BE2C (cell line): ENCODE data around the gene MRGPRX2. TPM values are rescaled to one million over a fixed set of nuclear protein-coding genes. Genes with fewer than 3 reads are reported as not detected.

Source experiments
- DNase-seq: peaks from one replicate; pipeline ENCODE4 v3.0.0-alpha.2; 2020
- H3K27me3 ChIP-seq: fragments of 250-450 bp; sonication (Bioruptor Pico); 2 replicates; pipeline ENCODE4 v1.5.1; 2020; ENCODE audit warnings: mild to moderate bottlenecking
- H3K36me3 ChIP-seq: fragments of 250-450 bp; sonication (Bioruptor Pico); 2 replicates; pipeline ENCODE4 v1.5.1; 2020; ENCODE audit warnings: mild to moderate bottlenecking
- H3K4me1 ChIP-seq: fragments of 250-450 bp; sonication (Bioruptor Pico); 2 replicates; pipeline ENCODE4 v1.5.1; 2020
- H3K4me3 ChIP-seq: 2 replicates; pipeline ENCODE4 v1.5.1; 2011; ENCODE audit warnings: low read depth, low read length
- H3K9me3 ChIP-seq: fragments of 250-450 bp; sonication (Bioruptor Pico); 2 replicates; pipeline ENCODE4 v1.5.1; 2020
- polyA plus RNA-seq: library from polyadenylated mRNA; unstranded; fragments of >200 nt; gene quantifications from one replicate; pipeline ENCODE4 v1.2.1, GENCODE V29; 2012; ENCODE audit warnings: low read depth, missing spikeins; ENCODE audit not compliant: insufficient read length, insufficient read depth
- TF ChIP-seq, protein P1 (sequence below): IDR thresholded peaks from 2 replicates; pipeline ENCODE4 v1.5.1; 2012; ENCODE audit warnings: mild to moderate bottlenecking, low read depth, low read length

Gene MRGPRX2
- not detected for polyA plus RNA-seq

DNA sequence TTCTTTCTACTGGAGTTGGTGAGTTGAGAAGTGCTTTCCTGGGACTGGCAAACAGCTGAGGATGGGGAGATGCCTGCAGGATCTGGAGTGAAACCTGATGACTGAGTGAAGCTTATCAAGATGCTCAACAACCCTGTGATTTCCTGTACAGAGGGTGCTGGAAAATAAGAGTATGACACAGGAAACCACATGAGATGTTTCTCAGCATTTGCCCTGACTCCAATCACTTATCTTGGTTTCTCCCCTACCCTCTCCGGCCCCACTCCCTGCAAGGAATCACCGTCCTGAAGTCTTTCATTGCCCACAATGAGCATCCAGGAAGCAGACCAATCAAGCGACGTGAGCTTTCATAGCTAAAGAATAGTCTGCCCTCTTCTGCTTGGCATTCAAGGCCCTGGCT, at the start of gene MRGPRX2:
TSS of gene MRGPRX2 (minus strand) at position 89 of the 400 bp plus-strand sequence. CDS start 4,315 bp downstream, outside the sequence.
- TF ChIP-seq, protein P1, sequence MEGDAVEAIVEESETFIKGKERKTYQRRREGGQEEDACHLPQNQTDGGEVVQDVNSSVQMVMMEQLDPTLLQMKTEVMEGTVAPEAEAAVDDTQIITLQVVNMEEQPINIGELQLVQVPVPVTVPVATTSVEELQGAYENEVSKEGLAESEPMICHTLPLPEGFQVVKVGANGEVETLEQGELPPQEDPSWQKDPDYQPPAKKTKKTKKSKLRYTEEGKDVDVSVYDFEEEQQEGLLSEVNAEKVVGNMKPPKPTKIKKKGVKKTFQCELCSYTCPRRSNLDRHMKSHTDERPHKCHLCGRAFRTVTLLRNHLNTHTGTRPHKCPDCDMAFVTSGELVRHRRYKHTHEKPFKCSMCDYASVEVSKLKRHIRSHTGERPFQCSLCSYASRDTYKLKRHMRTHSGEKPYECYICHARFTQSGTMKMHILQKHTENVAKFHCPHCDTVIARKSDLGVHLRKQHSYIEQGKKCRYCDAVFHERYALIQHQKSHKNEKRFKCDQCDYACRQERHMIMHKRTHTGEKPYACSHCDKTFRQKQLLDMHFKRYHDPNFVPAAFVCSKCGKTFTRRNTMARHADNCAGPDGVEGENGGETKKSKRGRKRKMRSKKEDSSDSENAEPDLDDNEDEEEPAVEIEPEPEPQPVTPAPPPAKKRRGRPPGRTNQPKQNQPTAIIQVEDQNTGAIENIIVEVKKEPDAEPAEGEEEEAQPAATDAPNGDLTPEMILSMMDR, result no peak
- Histone ChIP-seq H3K4me3 (no peak within 1 kb of the TSS), H3K36me3 (no peaks in the 10 kb centered on the region), H3K9me3 (no peaks in the 10 kb centered on the region), H3K4me1 (no peaks in the 10 kb centered on the region), H3K27me3 (no peaks in the 10 kb centered on the region)
- DNase-seq, result no peak

DNA sequence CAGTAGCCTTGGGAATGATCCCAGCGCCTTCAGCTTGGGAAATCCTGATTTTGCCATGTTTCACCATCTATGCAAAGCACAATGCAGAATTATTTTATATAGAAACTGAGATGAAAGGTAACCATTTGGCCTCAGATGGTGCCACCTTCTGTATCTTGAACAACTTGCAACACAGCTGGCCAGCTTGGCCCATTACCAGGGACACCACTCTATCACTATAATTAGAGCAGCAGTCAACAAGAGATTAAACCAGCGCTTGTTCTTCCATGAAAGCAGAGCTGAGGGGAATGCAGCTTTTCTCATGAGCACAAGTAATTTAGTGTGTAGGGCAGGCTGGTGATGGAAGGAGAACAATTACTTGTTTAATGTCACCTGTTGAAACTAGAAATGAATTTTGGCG, 49.8 kb upstream of the MRGPRX2 start:
- no peaks in the 10 kb centered on the region for H3K27me3 ChIP-seq
- TF ChIP-seq, protein P1, result no peak
- no peaks in the 10 kb centered on the region for H3K36me3 ChIP-seq
- no peaks in the 10 kb centered on the region for H3K4me1 ChIP-seq
- H3K4me3 ChIP-seq, result no peak overlapping the region
- DNase-seq, result no peak
- H3K9me3 ChIP-seq, result no peaks in the 10 kb centered on the region

DNA sequence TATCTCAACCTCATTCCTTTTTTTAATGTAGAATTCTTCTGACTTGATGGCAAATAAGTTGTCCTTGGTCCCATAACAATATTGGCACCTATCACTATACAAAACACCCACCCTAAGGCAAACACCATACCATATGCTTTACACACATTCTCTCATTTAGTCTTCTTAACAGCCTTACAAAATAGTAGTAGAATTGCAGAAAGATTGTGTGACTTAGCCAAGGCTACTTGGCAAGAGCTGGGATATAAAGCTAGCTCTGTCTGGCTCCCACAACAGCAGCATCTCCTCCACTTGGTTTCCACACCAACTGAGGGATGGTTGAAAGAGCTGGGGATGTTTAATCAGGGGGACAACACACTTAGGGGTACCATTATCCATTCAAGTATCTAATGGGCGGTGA, 46.6 kb upstream of the MRGPRX2 start:
- no peaks in the 10 kb centered on the region for H3K27me3 ChIP-seq
- DNase-seq, result no peak
- TF ChIP-seq, protein P1, result no peak

DNA sequence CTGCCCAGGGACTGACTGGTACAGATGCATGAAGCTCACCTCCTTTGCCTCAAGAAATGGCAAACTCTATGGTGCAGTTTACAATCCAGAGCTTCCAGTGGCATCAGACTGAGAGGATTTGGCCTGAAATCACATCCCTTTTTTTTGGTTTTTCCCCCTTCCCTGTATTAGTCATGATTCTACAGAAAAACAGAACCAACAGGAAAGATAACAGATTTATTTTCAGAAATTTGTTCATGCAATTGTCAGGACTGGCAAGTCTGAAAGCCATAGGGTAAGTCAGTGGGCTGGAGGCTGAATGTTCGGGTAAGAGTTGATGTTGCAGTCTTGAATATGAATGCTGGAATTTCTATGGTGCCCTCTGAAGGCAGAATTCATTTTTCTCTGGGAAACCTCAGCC, 44.5 kb upstream of the MRGPRX2 start:
- no peaks in the 10 kb centered on the region for H3K27me3 ChIP-seq
- TF ChIP-seq, protein P1, result no peak
- no peaks in the 10 kb centered on the region for H3K36me3 ChIP-seq
- no peak overlapping the region for H3K4me3 ChIP-seq
- no peaks in the 10 kb centered on the region for H3K4me1 ChIP-seq
- H3K9me3 ChIP-seq, result no peaks in the 10 kb centered on the region
- DNase-seq, result no peak

More for the DNA sequence above, 46.6 kb upstream of the MRGPRX2 start:
- no peaks in the 10 kb centered on the region for H3K4me1 ChIP-seq
- no peak overlapping the region for H3K4me3 ChIP-seq
- H3K36me3 ChIP-seq, result no peaks in the 10 kb centered on the region
- no peaks in the 10 kb centered on the region for H3K9me3 ChIP-seq

DNA sequence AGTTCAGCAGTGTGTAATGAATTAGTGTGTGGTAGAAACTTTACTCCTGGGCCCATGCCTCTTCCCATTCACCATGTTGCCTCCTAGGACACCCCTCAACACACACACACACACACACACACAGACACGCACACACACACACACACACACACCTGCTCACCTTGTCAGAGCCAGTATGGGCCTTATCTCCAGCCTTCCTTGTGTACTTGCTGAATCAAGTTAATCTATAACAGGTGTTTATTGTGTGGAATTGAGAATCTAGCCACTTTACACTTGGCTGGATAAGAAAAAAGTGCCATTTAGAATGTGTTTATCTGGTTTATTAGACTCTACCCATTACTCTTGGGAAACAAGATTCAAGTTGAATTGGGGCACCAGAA, 42.0 kb upstream of the MRGPRX2 start:
- Histone ChIP-seq H3K27me3 (no peaks in the 10 kb centered on the region), H3K4me1 (no peaks in the 10 kb centered on the region), H3K9me3 (no peaks in the 10 kb centered on the region), H3K4me3 (no peak overlapping the region), H3K36me3 (no peaks in the 10 kb centered on the region)
- TF ChIP-seq, protein P1, result no peak
- DNase-seq, result no peak

DNA sequence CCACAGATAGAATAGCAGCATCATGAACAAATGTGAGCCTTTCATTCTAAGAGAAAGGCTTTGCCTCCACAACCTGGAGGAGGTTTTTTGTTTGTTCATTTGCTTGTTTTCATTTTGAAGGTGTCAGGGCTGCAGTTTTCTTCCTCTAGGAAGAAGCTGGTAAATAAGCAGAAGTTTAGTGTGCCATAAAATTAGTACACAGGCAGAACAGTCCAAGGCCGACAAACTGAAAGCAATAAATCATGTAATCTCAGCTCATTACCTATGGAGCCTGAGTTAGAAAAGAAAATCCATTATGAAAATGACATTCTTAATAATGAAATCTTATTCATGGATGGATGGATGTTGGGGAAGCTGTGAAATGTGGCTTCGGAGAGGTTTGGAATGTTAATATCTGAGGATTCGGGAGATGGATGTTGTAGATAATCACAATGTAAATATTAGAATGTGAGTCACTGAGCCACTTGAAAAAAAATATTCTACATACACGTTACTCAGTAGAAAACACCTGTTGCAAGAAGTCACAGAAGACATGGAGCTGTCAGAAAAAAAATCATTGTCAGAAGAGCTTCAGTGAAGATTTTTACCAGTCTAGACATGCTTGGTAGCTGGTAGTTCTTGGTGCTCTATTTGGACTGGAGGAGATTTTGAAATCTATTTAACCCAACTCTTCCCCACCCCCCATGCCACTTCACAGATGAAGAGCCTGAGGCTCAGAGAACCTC, 41.4 kb upstream of the MRGPRX2 start:
- no peak overlapping the region for H3K4me3 ChIP-seq
- H3K36me3 ChIP-seq, result no peaks in the 10 kb centered on the region
- no peaks in the 10 kb centered on the region for H3K4me1 ChIP-seq
- DNase-seq, result no peak
- TF ChIP-seq, protein P1, result no peak
- H3K27me3 ChIP-seq, result no peaks in the 10 kb centered on the region
- H3K9me3 ChIP-seq, result no peaks in the 10 kb centered on the region
